Measurements from ENCODE around the gene UGT1A5. TPM values are rescaled to one million over a fixed set of nuclear protein-coding genes. Genes with fewer than 3 reads are reported as not detected.

Gene UGT1A5
- total RNA-seq, 2 experiments from 2014 or later = not detected

DNA sequence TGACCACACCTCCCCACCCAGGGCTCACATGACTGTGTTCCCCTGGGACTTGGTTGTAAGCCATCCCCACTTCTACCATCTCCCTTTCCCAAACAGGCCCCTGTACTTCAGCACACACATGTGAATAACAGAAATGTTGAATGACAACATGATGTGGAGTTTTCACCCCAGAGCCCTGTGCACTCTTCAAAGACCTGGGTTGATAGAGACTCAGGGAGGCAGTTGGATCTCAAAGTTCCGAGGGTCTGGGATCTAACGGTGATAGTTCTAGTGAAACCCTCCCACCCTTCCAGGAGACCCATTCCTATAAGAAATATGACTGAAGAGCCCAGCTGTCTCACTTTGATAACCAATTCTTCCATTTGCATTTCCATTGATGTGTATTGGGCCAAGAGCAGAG lies 65.3 kb downstream of the UGT1A5 start, which contains the start of gene MROH2A:
TSS of gene MROH2A (plus strand) at position 301 of the 400 bp plus-strand sequence. CDS start 1,029 bp downstream, outside the sequence.
- DNase-seq (ENCODE audit: low spot score) = no peak
- Histone ChIP-seq H3K79me2 (ENCODE audit: insufficient read depth, low read depth, low read length) (no peaks in the 10 kb centered on the region), H2AFZ (ENCODE audit: low read length) (no peak within 1 kb of the TSS), H3K4me2 (ENCODE audit: low read length) (no peak within 1 kb of the TSS), H3K9me2 (ENCODE audit: insufficient read depth, low read length) (no peaks in the 10 kb centered on the region), H3K27ac (ENCODE audit: low read depth, low read length, poor library complexity, severe bottlenecking) (no peak within 1 kb of the TSS), H4K20me1 (ENCODE audit: insufficient read depth, low read length) (no peaks in the 10 kb centered on the region), H3K4me1 (ENCODE audit: insufficient read depth, low read length, poor library complexity, severe bottlenecking) (no peaks in the 10 kb centered on the region), H3K36me3 (ENCODE audit: insufficient read depth, low read length) (no peaks in the 10 kb centered on the region), H3K4me3 (ENCODE audit: low read depth, low read length, poor library complexity, severe bottlenecking) (no peak within 1 kb of the TSS), H3K9me3 (ENCODE audit: low read length) (no peaks in the 10 kb centered on the region)
- ChIA-PET POLR2A (no interaction called here), CTCF (ENCODE audit: unreplicated experiment) (no interaction called here)
- TF ChIP-seq, protein P1, sequence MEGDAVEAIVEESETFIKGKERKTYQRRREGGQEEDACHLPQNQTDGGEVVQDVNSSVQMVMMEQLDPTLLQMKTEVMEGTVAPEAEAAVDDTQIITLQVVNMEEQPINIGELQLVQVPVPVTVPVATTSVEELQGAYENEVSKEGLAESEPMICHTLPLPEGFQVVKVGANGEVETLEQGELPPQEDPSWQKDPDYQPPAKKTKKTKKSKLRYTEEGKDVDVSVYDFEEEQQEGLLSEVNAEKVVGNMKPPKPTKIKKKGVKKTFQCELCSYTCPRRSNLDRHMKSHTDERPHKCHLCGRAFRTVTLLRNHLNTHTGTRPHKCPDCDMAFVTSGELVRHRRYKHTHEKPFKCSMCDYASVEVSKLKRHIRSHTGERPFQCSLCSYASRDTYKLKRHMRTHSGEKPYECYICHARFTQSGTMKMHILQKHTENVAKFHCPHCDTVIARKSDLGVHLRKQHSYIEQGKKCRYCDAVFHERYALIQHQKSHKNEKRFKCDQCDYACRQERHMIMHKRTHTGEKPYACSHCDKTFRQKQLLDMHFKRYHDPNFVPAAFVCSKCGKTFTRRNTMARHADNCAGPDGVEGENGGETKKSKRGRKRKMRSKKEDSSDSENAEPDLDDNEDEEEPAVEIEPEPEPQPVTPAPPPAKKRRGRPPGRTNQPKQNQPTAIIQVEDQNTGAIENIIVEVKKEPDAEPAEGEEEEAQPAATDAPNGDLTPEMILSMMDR (conservative IDR thresholded peaks at IDR 0.05; ENCODE audit: low read length) = no peak
- TF ChIP-seq EZH2phosphoT487 (IDR thresholded peaks at IDR 0.05; ENCODE audit: borderline replicate concordance, low read depth, low read length) = no peak
- intact Hi-C loops (cut with micrococcal nuclease; ENCODE audit: unreplicated experiment) = no loop called here
- BruUV-seq (replicated peaks) = no TSS peak

DNA sequence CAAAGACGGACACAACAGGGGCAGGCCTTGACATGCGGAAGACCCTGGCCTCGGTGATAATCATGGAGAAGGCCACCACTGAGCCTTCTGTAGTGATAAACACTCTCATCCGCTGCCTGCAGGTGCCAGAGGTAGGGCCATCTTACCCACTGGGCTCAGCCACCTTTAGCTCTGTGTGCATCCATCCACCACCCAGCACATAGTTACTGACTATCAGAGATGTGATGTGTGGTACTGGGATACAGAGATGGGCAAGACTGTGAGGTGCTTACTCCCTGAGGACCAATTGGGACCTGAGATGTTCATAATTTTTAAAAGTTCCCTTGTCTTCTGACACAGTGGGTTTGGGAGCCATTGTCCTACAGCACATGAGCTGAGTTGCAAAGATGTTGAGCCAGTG lies 67.0 kb downstream of the UGT1A5 start:
- Histone ChIP-seq H3K36me3 (ENCODE audit: insufficient read depth, low read length) (no peaks in the 10 kb centered on the region), H2AFZ (ENCODE audit: low read length) (no peak overlapping the region), H3K4me3 (ENCODE audit: low read depth, low read length, poor library complexity, severe bottlenecking) (no peak overlapping the region), H4K20me1 (ENCODE audit: insufficient read depth, low read length) (no peaks in the 10 kb centered on the region), H3K79me2 (ENCODE audit: insufficient read depth, low read depth, low read length) (no peaks in the 10 kb centered on the region), H3K9me2 (ENCODE audit: insufficient read depth, low read length) (no peaks in the 10 kb centered on the region), H3K4me2 (ENCODE audit: low read length) (no peak overlapping the region), H3K27ac (ENCODE audit: low read depth, low read length, poor library complexity, severe bottlenecking) (no peak overlapping the region), H3K4me1 (ENCODE audit: insufficient read depth, low read length, poor library complexity, severe bottlenecking) (no peaks in the 10 kb centered on the region), H3K9me3 (ENCODE audit: low read length) (no peaks in the 10 kb centered on the region)
- POLR2A ChIA-PET = interaction anchor here (1.0 kb wide), 1 partner anchor 125 kb away, joined by 4 read pairs; no protein-coding TSS in a partner anchor
- intact Hi-C loops (cut with micrococcal nuclease; ENCODE audit: unreplicated experiment) = no loop called here
- TF ChIP-seq, protein P1 (conservative IDR thresholded peaks at IDR 0.05; ENCODE audit: low read length) = no peak
- no peak for TF ChIP-seq EZH2phosphoT487 (IDR thresholded peaks at IDR 0.05; ENCODE audit: borderline replicate concordance, low read depth, low read length)
- no peak for DNase-seq (ENCODE audit: low spot score)
- CTCF ChIA-PET (ENCODE audit: unreplicated experiment) = no interaction called here
- BruUV-seq (replicated peaks) = no TSS peak

DNA sequence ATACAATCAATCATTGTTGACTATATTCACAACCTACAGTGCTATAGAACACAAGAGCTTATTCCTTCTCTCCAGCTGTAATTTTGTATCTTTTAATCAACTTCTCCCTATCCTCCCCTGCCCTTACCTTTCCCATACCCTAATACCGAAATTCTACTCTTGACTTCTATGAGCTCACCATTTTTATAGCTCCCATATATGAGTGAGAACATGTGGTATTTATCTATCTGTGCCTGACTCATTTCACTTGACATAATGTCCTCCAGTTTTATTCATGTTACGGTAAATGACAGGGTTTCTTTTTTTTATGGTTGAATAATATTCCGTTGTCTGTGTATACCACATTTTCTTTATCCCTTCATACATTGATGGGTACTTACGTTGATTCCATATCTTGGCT lies 68.1 kb downstream of the UGT1A5 start:
- Histone ChIP-seq H3K36me3 (ENCODE audit: insufficient read depth, low read length) (no peaks in the 10 kb centered on the region), H3K9me3 (ENCODE audit: low read length) (no peaks in the 10 kb centered on the region), H3K27ac (ENCODE audit: low read depth, low read length, poor library complexity, severe bottlenecking) (no peak overlapping the region), H2AFZ (ENCODE audit: low read length) (no peak overlapping the region), H3K9me2 (ENCODE audit: insufficient read depth, low read length) (no peaks in the 10 kb centered on the region), H3K4me2 (ENCODE audit: low read length) (no peak overlapping the region), H4K20me1 (ENCODE audit: insufficient read depth, low read length) (no peaks in the 10 kb centered on the region), H3K4me3 (ENCODE audit: low read depth, low read length, poor library complexity, severe bottlenecking) (no peak overlapping the region), H3K79me2 (ENCODE audit: insufficient read depth, low read depth, low read length) (no peaks in the 10 kb centered on the region), H3K4me1 (ENCODE audit: insufficient read depth, low read length, poor library complexity, severe bottlenecking) (no peaks in the 10 kb centered on the region)
- intact Hi-C loops (cut with micrococcal nuclease; ENCODE audit: unreplicated experiment) = no loop called here
- DNase-seq (ENCODE audit: low spot score) = no peak
- ChIA-PET CTCF (ENCODE audit: unreplicated experiment) (no interaction called here), POLR2A (interaction anchor here (1.0 to 1.3 kb wide), 2 partner anchors 10 to 126 kb away, joined by 4 read pairs; no protein-coding TSS in a partner anchor)
- BruUV-seq (replicated peaks) = no TSS peak
- TF ChIP-seq EZH2phosphoT487 (IDR thresholded peaks at IDR 0.05; ENCODE audit: borderline replicate concordance, low read depth, low read length) = no peak
- TF ChIP-seq, protein P1 (conservative IDR thresholded peaks at IDR 0.05; ENCODE audit: low read length) = no peak

Data from OCI-LY7 (cell line).